ENCODE data around the gene CD3E. TPM values are rescaled to one million over a fixed set of nuclear protein-coding genes. Genes with fewer than 3 reads are reported as not detected.

The CD3E gene
- polyA plus RNA-seq (ENCODE audit: insufficient read depth in 1 of 5, insufficient read length in 5 of 5, low replicate concordance in 1 of 5) = 1 to 10 TPM in 4 of 5 donors, under 1 TPM in 1; 0.66 to 2.6 (median 1.5) TPM
- long read RNA-seq, donor 1 = 0 reads
- long read RNA-seq, donor 2 = 0 reads
- long read RNA-seq, donor 3, partial matches to known transcripts = 0 of 1 reads
- long read RNA-seq, donor 3, other reads (novel, unspliced or antisense) = 0 of 1 reads
- long read RNA-seq, donor 4 = 0 reads
- long read RNA-seq, donor 5 = 0 reads
- long read RNA-seq, donor 6 = 0 reads
- long read RNA-seq, donor 7 = 0 reads
- long read RNA-seq, donor 8 = 0 reads

DNA sequence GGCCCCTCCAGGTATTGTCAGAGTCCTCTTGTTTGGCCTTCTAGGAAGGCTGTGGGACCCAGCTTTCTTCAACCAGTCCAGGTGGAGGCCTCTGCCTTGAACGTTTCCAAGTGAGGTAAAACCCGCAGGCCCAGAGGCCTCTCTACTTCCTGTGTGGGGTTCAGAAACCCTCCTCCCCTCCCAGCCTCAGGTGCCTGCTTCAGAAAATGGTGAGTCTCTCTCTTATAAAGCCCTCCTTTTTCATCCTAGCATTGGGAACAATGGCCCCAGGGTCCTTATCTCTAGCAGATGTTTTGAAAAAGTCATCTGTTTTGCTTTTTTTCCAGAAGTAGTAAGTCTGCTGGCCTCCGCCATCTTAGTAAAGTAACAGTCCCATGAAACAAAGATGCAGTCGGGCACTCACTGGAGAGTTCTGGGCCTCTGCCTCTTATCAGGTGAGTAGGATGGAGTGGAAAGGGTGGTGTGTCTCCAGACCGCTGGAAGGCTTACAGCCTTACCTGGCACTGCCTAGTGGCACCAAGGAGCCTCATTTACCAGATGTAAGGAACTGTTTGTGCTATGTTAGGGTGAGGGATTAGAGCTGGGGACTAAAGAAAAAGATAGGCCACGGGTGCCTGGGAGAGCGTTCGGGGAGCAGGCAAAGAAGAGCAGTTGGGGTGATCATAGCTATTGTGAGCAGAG, at the start of gene CD3E:
Gene CD3E (plus strand): TSS at position 163 of the 681 bp plus-strand sequence. CDS start 223 bp downstream, at position 386.
- DNase-seq = no peak

DNA sequence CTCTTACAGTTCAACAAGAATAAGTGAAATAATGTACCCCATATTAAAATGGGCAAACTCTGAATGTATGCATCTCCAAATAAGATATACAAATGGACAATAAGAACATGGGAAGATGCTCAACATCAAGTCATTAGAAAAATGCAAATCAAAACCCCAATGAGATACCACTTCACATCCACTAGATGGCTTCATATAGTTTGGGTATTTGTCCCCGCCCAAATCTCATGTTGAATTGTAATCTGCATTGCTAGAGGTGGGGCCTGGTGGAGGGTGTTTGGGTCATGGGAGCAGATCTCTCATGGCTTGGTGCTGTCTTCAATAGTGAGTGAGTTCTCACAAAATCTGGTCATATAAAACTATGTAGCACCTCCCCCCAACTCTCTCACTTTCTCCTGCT, 46.1 kb upstream of the CD3E start:
- DNase-seq = no peak

DNA sequence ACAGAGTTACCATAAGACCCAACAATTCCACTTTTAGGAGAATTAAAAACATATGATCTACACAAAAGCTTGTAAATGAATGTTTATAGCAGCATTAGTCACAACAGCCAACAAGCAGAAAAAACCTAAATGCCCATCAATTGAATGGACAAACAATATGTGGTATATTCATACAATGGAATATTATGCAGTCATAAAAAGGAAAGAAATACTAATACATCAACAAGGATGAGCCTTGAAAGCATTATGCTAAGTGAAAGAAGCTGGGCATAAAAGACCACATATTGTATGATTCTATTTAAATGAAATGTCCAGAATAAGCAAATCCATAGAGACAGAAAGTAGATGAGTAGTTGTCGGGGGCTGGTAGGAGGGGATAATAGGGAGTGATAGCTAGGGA, 45.4 kb upstream of the CD3E start:
- no peak for DNase-seq

DNA sequence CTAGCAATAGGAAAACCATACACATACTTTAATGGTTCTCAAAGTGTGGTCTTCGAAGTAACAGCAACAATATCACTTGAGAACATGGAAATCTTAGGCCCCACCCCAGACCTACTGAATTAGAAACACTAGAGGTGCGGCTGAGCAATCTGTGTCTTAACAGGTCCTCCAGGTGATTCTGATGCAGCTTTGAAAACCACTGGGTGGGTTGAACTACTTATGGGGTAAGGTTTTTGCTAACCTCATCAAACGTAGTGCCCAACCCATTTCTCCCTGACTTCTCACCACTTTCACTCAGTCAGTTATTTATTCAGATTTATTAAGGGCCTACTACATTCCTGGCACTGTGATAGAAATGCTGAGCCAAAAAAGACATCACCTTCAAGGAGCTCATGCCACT, 44.2 kb upstream of the CD3E start:
- no peak for DNase-seq

GRCh38 chr11:118263112-118263511, 41.4 kb upstream of the CD3E start:
- DNase-seq = no peak

DNA sequence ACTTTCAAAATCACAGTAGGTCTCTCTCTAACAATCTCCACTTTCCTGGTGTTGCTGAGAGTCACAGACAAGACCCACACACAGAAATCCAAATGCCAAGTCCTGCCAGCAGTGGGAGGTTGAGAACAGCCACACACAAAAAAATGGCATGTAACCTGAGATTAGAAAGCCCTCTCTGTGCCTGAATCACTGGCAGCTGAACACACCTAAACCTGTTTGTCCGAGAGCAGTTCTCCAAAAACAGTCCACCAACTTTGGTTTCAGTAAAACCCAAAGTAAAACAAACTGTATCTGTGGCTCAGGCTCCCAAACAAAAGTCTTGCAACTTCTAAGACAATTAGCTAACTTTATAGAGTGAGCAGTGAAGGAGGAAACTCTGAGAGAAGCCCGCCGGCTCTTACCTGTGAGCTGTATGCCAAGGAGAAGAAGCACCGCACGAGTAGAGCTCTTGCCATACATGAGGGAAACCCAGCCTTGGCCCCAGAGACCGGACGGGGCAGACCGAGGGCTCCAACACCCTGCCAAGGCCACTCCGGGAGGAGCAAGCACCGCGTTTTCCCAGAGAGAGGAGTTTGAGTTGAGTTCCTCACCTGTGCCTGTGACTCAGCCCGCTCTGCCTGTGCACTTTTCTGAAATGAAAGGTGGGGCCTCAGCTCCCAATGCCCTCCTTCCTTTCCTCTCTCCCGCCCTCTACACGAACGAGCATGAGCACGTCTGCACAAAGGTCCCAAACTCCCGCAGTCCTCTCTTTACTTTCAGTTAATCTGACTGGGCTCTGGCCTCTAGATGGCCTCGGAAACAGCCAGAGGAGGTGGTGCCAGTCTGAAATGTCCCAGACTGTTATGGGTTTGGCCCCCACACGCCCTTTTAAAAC, 40.6 kb upstream of the CD3E start, which contains the start of gene MPZL2:
Gene MPZL2 (minus strand): TSS at position 603 of the 874 bp plus-strand sequence. CDS start 144 bp downstream, at position 459.
- DNase-seq = peak in 1 of 2 donors; percentile 43

- no peak for DNase-seq
These were observed 39.7 kb upstream of the CD3E start for GRCh38 chr11:118264569-118265465.

- DNase-seq = no peak
These were observed 38.6 kb upstream of the CD3E start for GRCh38 chr11:118265954-118266353.

- no peak for DNase-seq
These were observed 37.0 kb upstream of the CD3E start for GRCh38 chr11:118267486-118267885.

DNA sequence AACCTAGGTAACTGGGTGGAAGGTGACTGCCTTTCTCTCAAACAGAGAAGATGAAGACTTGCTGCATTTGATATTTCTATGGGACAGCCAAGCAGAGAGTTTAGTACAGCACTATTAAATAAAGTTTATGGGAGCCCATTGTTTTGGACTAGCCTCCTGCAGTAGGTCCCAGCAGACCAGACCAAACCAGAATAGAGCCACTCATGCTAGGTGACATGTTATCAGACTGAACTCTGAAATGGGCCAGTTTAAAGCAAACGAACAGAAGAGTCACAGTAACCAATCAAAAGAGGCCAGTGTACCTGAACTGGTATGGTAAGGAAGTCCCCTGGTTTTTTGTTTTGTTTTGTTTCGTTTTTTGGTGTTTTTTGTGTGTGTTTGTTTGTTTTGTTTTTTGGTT, 32.5 kb upstream of the CD3E start:
- DNase-seq = no peak

- DNase-seq = no peak
These were observed 30.3 kb upstream of the CD3E start for GRCh38 chr11:118274186-118274585.

GRCh38 chr11:118275176-118275575, 29.4 kb upstream of the CD3E start:
- DNase-seq = no peak

- no peak for DNase-seq
These were observed 28.1 kb upstream of the CD3E start for GRCh38 chr11:118276422-118276821.

DNA sequence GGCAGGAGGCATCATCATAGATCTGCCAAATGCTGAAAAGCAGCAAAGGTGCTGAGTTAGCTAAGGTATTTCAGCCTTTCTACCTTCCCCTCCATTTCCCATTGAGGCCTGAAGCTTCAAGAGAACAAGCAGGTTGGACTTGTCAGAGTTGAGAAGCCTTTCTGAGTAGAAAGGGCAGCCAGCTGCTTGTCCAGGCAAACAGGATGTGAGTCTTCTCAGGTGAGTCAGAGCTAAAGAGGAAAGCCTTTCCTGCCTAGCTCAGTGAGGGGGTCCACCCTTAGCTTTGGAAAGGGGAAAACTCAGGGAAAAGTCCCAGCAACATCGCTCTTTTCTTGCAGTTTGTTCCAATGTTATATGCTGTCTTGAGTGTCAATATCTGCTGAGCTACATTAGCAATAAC, 27.2 kb upstream of the CD3E start:
- DNase-seq = no peak

GRCh38 chr11:118281284-118281683, 23.2 kb upstream of the CD3E start:
- no peak for DNase-seq

- no peak for DNase-seq
These were observed 21.9 kb upstream of the CD3E start for GRCh38 chr11:118282606-118283005.

DNA sequence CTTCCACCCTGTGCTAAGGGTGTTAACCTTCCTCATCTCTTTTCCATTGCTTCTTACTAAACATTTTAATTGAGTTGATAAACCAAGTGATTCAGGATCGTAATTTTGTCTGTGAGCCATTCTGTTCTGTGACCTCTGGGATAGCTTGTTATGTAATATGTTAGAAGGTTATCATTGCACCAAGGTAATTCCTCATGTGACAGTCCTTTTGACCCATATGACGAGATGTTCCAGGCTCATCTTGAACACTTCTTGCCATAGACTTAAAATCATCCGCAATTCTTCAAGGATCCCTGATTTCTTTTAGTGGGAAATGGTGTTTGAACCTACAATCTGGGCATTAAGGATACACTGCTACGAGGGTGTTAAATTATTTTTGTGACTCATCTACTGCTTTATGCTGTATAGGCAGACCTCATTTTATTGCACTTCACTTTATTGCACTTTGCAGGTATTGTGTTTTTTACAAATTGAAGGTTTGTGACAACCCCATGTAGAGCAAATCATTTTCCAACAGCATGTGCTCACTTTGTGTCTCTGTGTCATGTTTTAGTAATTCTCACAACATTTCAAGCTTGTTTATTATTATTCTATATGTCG, 21.4 kb upstream of the CD3E start:
- DNase-seq = no peak

- no peak for DNase-seq
These were observed 20.7 kb upstream of the CD3E start for GRCh38 chr11:118283756-118284350.

GRCh38 chr11:118286545-118286944, 18.0 kb upstream of the CD3E start:
- DNase-seq = no peak

GRCh38 chr11:118287006-118287405, 17.5 kb upstream of the CD3E start:
- DNase-seq = no peak

Data from right lung (tissue), 10 donors.